HepG2 (cell line): ENCODE data around the gene MEX3D. TPM values are rescaled to one million over a fixed set of nuclear protein-coding genes. Genes with fewer than 3 reads are reported as not detected.

ENCODE experiments used
- ATAC-seq: fragments of 200-7000 bp; cut with Tn5 transposase; 3 replicates; pipeline ENCODE4 v1.9.1; 2020; ENCODE audit warnings: mild to moderate bottlenecking, moderate library complexity
- BruUV-seq: library from RNA; stranded (reverse); fragments of 400-500 nt; replicated peaks from 2 replicates; lab custom pipeline; 2021; lab: Mats Ljungman, UMichigan
- CTCF ChIA-PET: fragments of 300-600 bp; formaldehyde crosslinking; extraction: SDS; loops from one replicate; lab custom pipeline; 2021; ENCODE audit warnings: low total read pairs, inconsistent platforms, low intra/inter-chr PET ratio; lab: Yijun Ruan, JAX
- POLR2A ChIA-PET: fragments of 350-600 bp; sonication (Branson Sonifier 250); formaldehyde crosslinking; loops from one replicate; lab custom pipeline; 2020; ENCODE audit warnings: antibody characterized with exemption, inconsistent platforms; lab: Yijun Ruan, JAX
- DNase-seq: peaks from one replicate; pipeline ENCODE4 v3.0.0-alpha.2; 2015; ENCODE audit warnings: low spot score
- FAIRE-seq: peaks from 3 replicates; lab custom pipeline; 2011; peaks lifted over from hg19 to GRCh38; lab: Jason Lieb, UNC
- H2AFZ ChIP-seq: one replicate; pipeline ENCODE4 v1.6.1; 2011; ENCODE audit warnings: low read length, inconsistent platforms
- H3K27ac ChIP-seq: fragments of 300-600 bp; 3 replicates; pipeline ENCODE4 v1.8.0; 2011; ENCODE audit warnings: mixed run types, mild to moderate bottlenecking, mixed read lengths, low read length, inconsistent platforms; ENCODE audit not compliant: insufficient read depth; ENCODE audit errors: extremely low read length
- H3K27me3 ChIP-seq, 2 experiments: fragments of 200-600 bp in 1 of 2; 2 replicates in 1 of 2; 3 replicates in 1 of 2; pipeline versions ENCODE4 v1.6.0 to v1.8.0; 2011; ENCODE audit warnings: low read length in 2 of 2, mild to moderate bottlenecking in 2 of 2, moderate library complexity in 2 of 2, inconsistent platforms in 1 of 2; ENCODE audit not compliant: insufficient read depth in 2 of 2, control insufficient read depth in 1 of 2
- H3K36me3 ChIP-seq, 2 experiments: fragments of 200-600 bp in 1 of 2; replicated peaks in 1 of 2; 2 replicates in 1 of 2; 3 replicates in 1 of 2; pipeline versions ENCODE4 v1.5.1 to v1.8.0; 2011; ENCODE audit warnings: low read length in 2 of 2, inconsistent platforms in 1 of 2; ENCODE audit not compliant: insufficient read depth in 2 of 2, control insufficient read depth in 1 of 2
- H3K4me1 ChIP-seq: 2 replicates; pipeline ENCODE4 v1.5.1; 2012; ENCODE audit warnings: low read length, inconsistent platforms; ENCODE audit not compliant: insufficient read depth
- H3K4me2 ChIP-seq: 2 replicates; pipeline ENCODE4 v1.6.0; 2011; ENCODE audit warnings: low read depth, low read length, inconsistent platforms
- H3K4me3 ChIP-seq, 3 experiments: fragments of 200-600 bp in 1 of 3; sonication (generic), shearing (Covaris generic) in 1 of 3; replicated peaks in 1 of 3; 2 replicates each; pipeline ENCODE4 v1.5.1; 2011 to 2016; ENCODE audit warnings: low read length in 3 of 3, inconsistent platforms in 2 of 3, low read depth in 2 of 3, mild to moderate bottlenecking in 2 of 3, control low read depth in 1 of 3, mixed read lengths in 1 of 3; ENCODE audit not compliant: insufficient read depth in 1 of 3
- H3K79me2 ChIP-seq: one replicate; pipeline ENCODE4 v1.6.1; 2011; ENCODE audit warnings: low read length, inconsistent platforms; ENCODE audit not compliant: insufficient read depth
- H3K9ac ChIP-seq: 2 replicates; pipeline ENCODE4 v1.6.0; 2011; ENCODE audit warnings: mild to moderate bottlenecking, low read depth, low read length, inconsistent platforms; ENCODE audit not compliant: insufficient read depth
- H3K9me3 ChIP-seq: 2 replicates; pipeline ENCODE4 v1.5.1; 2012; ENCODE audit warnings: mild to moderate bottlenecking, low read length
- H4K20me1 ChIP-seq: 2 replicates; pipeline ENCODE4 v1.6.0; 2011; ENCODE audit warnings: inconsistent platforms, mild to moderate bottlenecking, low read length, moderate library complexity; ENCODE audit not compliant: insufficient read depth
- AGO1 ChIP-seq: fragments of 200-400 bp; formaldehyde crosslinking; IDR thresholded peaks from 2 replicates; pipeline ENCODE4 v1.6.1; 2017; ENCODE audit warnings: mild to moderate bottlenecking, low read depth, low read length, moderate library complexity; ENCODE audit not compliant: poor library complexity, severe bottlenecking
- BORCS8-MEF2B ChIP-seq: sonication (generic); formaldehyde crosslinking; IDR thresholded peaks from 2 replicates; pipeline ENCODE4 v1.8.0; 2022; ENCODE audit warnings: mild to moderate bottlenecking, missing genetic modification reagents
- CENPX ChIP-seq: sonication (generic); formaldehyde crosslinking; IDR thresholded peaks from 2 replicates; pipeline ENCODE4 v1.9.0; 2021; ENCODE audit warnings: mild to moderate bottlenecking, missing genetic modification reagents, moderate library complexity
- CERS6 ChIP-seq: sonication (generic); formaldehyde crosslinking; IDR thresholded peaks from 2 replicates; pipeline ENCODE4 v1.5.0; 2020; ENCODE audit warnings: missing genetic modification reagents
- CHD4 ChIP-seq: fragments of 200-600 bp; sonication (generic); IDR thresholded peaks from 2 replicates; pipeline ENCODE4 v1.7.0; 2017; ENCODE audit warnings: mild to moderate bottlenecking, low read length, borderline replicate concordance
- FOXO1 ChIP-seq: sonication (generic); formaldehyde crosslinking; IDR thresholded peaks from 2 replicates; pipeline ENCODE4 v1.4.0; 2020; ENCODE audit warnings: missing genetic modification reagents
- ONECUT2 ChIP-seq: sonication (generic); formaldehyde crosslinking; IDR thresholded peaks from 2 replicates; pipeline ENCODE4 v1.4.0; 2020; ENCODE audit warnings: missing genetic modification reagents
- PAWR ChIP-seq: sonication (generic); formaldehyde crosslinking; IDR thresholded peaks from 2 replicates; pipeline ENCODE4 v1.4.0; 2020; ENCODE audit warnings: missing genetic modification reagents, mild to moderate bottlenecking, borderline replicate concordance
- POLR2AphosphoS5 ChIP-seq: IDR thresholded peaks from 2 replicates; pipeline ENCODE4 v1.6.1; 2012; ENCODE audit warnings: low read depth, low read length
- THAP8 ChIP-seq: sonication (generic); formaldehyde crosslinking; IDR thresholded peaks from 2 replicates; pipeline ENCODE4 v1.5.1; 2020; ENCODE audit warnings: missing genetic modification reagents, mild to moderate bottlenecking, borderline replicate concordance
- ZMYM3 ChIP-seq: sonication (generic); formaldehyde crosslinking; IDR thresholded peaks from 2 replicates; pipeline ENCODE4 v1.5.1; 2020; ENCODE audit warnings: mild to moderate bottlenecking, missing genetic modification reagents
- ZNF205 ChIP-seq: IDR thresholded peaks from 2 replicates; pipeline ENCODE4 v1.6.1; 2018; ENCODE audit warnings: missing biosample characterization, missing genetic modification reagents
- ZNF232 ChIP-seq: sonication (generic); formaldehyde crosslinking; IDR thresholded peaks from 2 replicates; pipeline ENCODE4 v1.4.0; 2020; ENCODE audit warnings: missing genetic modification reagents, borderline replicate concordance
- WGBS: methylation state at CpG from one replicate; pipeline ENCODE4 v1.1.6; 2017; ENCODE audit warnings: low lambda C conversion rate; 5-methylcytosine and 5-hydroxymethylcytosine counted together
- in situ Hi-C: cut with HindIII; loops from 2 replicates; pipeline ENCODE4 v1.10.0; 2017; ENCODE audit warnings: low pct_unique_long_range_greater_than_20kb; ENCODE audit not compliant: extremely low pct_ligation_motif_present
- intact Hi-C: fragments of 100-400 bp; cut with micrococcal nuclease; formaldehyde crosslinking; loops from one replicate; pipeline ENCODE4 v1.10.0; 2022; ENCODE audit not compliant: unreplicated experiment
- polyA plus RNA-seq, 8 experiments: library from polyadenylated mRNA; depleted of rRNA in 3 of 8; stranded (reverse) in 7 of 8; unstranded in 1 of 8; fragments of >200 nt; fragmentation: Illumina TruSeq in 4 of 8; extraction: Trizol in 4 of 8; gene quantifications; 2 replicates each; pipeline versions ENCODE4 v1.2.1 to v1.2.3, GENCODE V29; 2011 to 2016; ENCODE audit warnings: low read depth in 4 of 8, missing spikeins in 1 of 8, mixed read lengths in 1 of 8; ENCODE audit not compliant: insufficient read depth in 1 of 8
- total RNA-seq, 5 experiments: library from RNA; depleted of rRNA; stranded (reverse); fragments of >200 nt; fragmentation: Illumina TruSeq; extraction: Trizol; gene quantifications; 2 replicates each; pipeline ENCODE4 v1.2.3, GENCODE V29; 2016; ENCODE audit warnings: low read depth in 1 of 5
- TF ChIP-seq, protein P1 (sequence below): sonication (generic); formaldehyde crosslinking; conservative IDR thresholded peaks from 2 replicates; pipeline ENCODE4 v1.5.0; 2020; ENCODE audit warnings: missing genetic modification reagents

Gene MEX3D
- total and polyA plus RNA-seq, 2 of the 13 experiments (the other 11 are each of a cell fraction or from before 2014, with no cell fraction given) = 3.6 to 17.1 TPM

DNA sequence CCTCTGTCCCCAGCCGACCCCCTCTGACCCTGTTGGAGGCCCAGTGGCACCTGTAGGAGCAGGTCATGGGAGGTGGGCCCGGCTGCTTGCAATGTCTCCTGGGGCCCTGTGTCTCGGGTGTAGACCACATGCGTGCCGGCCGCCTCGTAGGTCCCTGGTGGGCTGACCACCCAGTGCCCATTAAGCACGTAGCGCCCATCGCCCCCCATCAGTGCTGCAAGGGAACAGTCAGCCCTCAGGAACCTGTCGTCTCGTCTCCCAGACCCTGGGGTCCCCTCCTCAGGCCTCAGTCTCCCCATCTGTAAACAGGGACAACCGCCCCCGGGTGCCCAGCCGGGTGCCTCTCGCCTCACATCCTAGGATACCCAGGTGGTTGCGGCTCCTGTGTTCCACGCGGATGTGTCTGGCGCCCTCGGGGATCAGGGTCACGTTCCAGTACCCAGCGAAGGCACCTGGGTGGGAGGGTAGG is 60.9 kb downstream of the MEX3D start:
- DNase-seq = no peak
- H3K27ac ChIP-seq = no peak overlapping the region
- ATAC-seq = no peak
- no peak overlapping the region for H3K9ac ChIP-seq
- TF ChIP-seq CHD4 = 0 out of 2 replicates have a peak, but pooled peaks have one; percentile 6
- no peak for TF ChIP-seq ZNF205 (CRISPR knock-in tag)
- peak; percentile 11 for TF ChIP-seq AGO1
- TF ChIP-seq ZNF232 = no peak
- no peak for TF ChIP-seq ONECUT2 (CRISPR knock-in tag)
- H2AFZ ChIP-seq = no peak overlapping the region
- no peaks in the 10 kb centered on the region for H3K79me2 ChIP-seq
- in situ Hi-C loops (no loop called here), intact Hi-C loops (no loop called here)
- H3K4me2 ChIP-seq = no peak overlapping the region
- no peaks in the 10 kb centered on the region for H4K20me1 ChIP-seq
- H3K27me3 ChIP-seq = no peaks in the 10 kb centered on the region
- no peaks in the 10 kb centered on the region for H3K36me3 ChIP-seq
- H3K9me3 ChIP-seq = no peaks in the 10 kb centered on the region
- no peak for FAIRE-seq
- ChIA-PET CTCF (no interaction called here), POLR2A (no interaction called here)
- peaks cover 37% of the 10 kb centered on the region for H3K4me1 ChIP-seq
- H3K4me3 ChIP-seq = no peak overlapping the region
- no TSS peak for BruUV-seq
- WGBS = 86% methylated on average over 11 of the region's 23 CpGs

DNA sequence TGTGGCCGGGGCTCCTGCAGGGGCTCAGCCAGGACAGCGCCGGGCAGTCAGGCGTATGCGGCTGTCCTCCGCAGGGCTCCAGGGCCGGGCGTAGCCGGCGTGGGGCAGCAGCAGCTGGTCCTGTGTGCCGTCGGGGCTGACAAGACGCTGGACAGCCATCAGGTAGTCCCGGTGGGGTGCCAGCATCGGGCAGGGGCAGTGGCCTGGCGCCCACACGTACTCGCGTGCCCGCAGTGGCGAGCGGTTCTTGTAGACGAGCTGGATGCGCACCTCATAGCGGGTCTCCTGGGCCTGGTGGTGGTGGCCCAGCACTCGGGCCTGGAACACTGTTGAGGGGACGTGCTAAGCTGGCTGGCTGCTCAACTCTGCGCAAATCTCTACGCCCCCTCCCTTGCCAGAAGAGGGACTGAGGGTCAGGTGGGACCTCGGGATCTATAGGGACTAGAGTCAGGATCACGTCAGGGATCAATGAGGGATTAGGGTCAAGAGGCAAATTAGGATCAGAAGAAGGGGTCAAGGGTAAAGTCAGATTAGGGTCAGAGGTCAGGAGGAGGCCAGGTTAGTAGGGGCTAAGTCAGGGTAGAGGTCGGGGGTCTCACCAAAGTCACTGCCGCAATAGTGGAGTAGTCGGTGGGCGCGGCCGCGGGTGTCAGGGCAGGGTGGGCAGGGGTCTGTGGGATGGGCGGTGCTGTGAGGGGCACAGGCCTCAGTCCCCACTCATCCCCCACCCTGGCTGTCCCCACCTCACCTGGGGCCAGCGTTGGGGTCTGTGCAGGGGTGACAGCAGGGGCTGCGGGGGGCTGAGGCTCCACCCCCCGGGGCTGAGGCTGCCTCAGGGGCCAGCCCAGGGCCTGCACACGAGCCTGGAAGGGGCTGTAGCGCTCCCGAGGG is 61.9 kb downstream of the MEX3D start:
- Histone ChIP-seq H3K79me2 (no peaks in the 10 kb centered on the region), H3K36me3 (no peaks in the 10 kb centered on the region), H3K9ac (no peak overlapping the region), H3K4me3 (no peak overlapping the region), H2AFZ (no peak overlapping the region), H4K20me1 (no peaks in the 10 kb centered on the region), H3K9me3 (no peaks in the 10 kb centered on the region), H3K27ac (no peak overlapping the region), H3K27me3 (no peaks in the 10 kb centered on the region), H3K4me1 (peaks cover 29% of the 10 kb centered on the region), H3K4me2 (no peak overlapping the region)
- FAIRE-seq = no peak
- BruUV-seq = no TSS peak
- CTCF ChIA-PET = no interaction called here
- 90% methylated on average over 16 of the region's 45 CpGs for WGBS
- POLR2A ChIA-PET = interaction anchor here (0.8 kb wide), 1 partner anchor 28 kb away, joined by 3 read pairs; no protein-coding TSS in a partner anchor
- intact Hi-C loops (no loop called here), in situ Hi-C loops (no loop called here)
- ATAC-seq = no peak
- no peak for DNase-seq
- TF ChIP-seq CENPX (CRISPR knock-in tag) (no peak), FOXO1 (no peak), THAP8 (no peak), CERS6 (no peak), BORCS8-MEF2B (no peak), ZMYM3 (CRISPR knock-in tag) (no peak), POLR2AphosphoS5 (no peak), PAWR (CRISPR knock-in tag) (no peak)
- TF ChIP-seq, protein P1, sequence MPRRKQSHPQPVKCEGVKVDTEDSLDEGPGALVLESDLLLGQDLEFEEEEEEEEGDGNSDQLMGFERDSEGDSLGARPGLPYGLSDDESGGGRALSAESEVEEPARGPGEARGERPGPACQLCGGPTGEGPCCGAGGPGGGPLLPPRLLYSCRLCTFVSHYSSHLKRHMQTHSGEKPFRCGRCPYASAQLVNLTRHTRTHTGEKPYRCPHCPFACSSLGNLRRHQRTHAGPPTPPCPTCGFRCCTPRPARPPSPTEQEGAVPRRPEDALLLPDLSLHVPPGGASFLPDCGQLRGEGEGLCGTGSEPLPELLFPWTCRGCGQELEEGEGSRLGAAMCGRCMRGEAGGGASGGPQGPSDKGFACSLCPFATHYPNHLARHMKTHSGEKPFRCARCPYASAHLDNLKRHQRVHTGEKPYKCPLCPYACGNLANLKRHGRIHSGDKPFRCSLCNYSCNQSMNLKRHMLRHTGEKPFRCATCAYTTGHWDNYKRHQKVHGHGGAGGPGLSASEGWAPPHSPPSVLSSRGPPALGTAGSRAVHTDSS (CRISPR knock-in tag) = no peak
